WI38 (cell line): ENCODE data around the gene RET.

Experiments used
- H3K4me3 ChIP-seq: 2 replicates; pipeline ENCODE4 v1.5.1; 2011; ENCODE audit warnings: low read depth, mild to moderate bottlenecking, control low read depth, low read length
- CTCF ChIP-seq: IDR thresholded peaks from 2 replicates; pipeline ENCODE4 v1.5.1; 2012; ENCODE audit warnings: low read depth, mild to moderate bottlenecking, control low read depth, low read length

RET gene

GRCh38 chr10:43113201-43114087, 36.6 kb downstream of the RET start:
- TF ChIP-seq CTCF, result no peak
- H3K4me3 ChIP-seq, result no peak overlapping the region

DNA sequence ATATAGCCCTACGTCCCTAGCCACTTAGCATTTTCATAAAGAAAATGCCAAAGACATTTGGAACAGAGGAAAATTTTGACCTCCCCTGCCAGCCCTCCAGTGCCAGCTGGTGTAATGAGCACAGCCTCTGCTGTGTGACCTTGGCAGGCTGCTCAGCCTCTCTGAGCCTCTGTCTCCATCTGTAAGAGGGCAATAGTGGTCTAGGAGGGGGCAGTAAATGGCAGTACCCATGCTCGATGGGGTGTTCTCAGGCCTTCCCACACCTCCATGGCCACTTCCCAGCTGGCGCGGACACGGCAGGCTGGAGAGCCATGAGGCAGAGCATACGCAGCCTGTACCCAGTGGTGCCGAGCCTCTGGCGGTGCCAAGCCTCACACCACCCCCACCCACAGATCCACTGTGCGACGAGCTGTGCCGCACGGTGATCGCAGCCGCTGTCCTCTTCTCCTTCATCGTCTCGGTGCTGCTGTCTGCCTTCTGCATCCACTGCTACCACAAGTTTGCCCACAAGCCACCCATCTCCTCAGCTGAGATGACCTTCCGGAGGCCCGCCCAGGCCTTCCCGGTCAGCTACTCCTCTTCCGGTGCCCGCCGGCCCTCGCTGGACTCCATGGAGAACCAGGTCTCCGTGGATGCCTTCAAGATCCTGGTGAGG, 37.3 kb downstream of the RET start:
- no peak overlapping the region for H3K4me3 ChIP-seq
- no peak for TF ChIP-seq CTCF

DNA sequence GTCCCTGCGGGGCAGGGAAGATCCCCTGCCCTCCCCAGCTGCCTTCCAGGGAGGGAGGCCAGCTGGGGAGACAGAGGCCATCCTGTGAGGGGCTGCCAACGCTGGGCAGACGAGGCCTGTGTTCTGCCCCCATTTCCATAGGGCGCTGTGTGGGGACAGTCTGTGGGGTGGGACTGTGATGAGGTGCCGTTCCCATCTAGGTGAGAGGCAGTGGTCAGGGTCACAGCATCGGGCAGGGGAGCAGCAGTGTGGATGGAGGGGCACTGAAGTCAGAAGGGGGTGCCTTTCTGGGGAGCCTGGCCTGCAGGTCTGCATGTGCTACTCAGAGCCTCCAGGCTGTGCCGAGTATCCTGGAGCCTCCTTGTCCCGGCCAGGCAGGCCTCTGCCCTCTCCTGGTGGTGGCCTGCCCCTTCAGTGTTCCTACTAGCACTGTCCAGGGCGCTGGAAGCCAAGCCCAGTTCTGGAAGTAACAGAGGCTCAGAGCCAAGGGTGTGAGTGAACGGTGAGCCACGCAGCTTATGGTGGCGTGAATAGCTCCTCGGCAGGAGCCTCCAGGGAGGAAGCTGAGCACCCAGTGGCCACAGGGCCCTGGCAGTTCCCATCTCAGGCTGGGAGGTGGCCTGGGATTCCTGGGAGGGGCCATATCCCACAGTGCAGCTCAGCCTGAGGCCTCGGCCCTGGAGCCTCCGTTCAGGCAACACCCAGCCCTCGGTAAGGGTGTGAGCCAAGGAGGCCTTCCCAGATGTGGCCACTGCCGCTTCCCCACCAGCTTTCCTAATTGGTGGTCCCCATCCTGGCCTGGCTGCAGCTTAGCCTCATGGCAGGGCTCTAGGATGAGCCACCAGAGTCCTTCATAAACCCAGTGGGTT, 38.1 kb downstream of the RET start:
- TF ChIP-seq CTCF, result no peak
- no peak overlapping the region for H3K4me3 ChIP-seq

- no peak overlapping the region for H3K4me3 ChIP-seq
- no peak for TF ChIP-seq CTCF
Measured at GRCh38 chr10:43115881-43116595, 39.2 kb downstream of the RET start.

DNA sequence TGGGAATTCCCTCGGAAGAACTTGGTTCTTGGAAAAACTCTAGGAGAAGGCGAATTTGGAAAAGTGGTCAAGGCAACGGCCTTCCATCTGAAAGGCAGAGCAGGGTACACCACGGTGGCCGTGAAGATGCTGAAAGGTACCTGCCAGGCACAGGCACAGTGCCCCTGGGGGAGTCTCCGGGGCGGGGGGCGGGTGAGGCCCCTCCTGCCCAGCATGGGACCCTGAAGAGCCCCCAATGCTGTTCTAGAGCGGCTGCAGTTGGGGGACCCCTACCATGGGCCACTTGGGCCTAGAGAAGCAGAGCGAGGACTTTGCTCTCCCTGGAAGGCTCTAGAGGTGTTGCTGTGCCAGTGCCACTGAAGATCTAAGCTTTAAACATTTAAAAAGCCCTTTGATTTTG, 39.7 kb downstream of the RET start:
- no peak for TF ChIP-seq CTCF
- H3K4me3 ChIP-seq, result no peak overlapping the region

DNA sequence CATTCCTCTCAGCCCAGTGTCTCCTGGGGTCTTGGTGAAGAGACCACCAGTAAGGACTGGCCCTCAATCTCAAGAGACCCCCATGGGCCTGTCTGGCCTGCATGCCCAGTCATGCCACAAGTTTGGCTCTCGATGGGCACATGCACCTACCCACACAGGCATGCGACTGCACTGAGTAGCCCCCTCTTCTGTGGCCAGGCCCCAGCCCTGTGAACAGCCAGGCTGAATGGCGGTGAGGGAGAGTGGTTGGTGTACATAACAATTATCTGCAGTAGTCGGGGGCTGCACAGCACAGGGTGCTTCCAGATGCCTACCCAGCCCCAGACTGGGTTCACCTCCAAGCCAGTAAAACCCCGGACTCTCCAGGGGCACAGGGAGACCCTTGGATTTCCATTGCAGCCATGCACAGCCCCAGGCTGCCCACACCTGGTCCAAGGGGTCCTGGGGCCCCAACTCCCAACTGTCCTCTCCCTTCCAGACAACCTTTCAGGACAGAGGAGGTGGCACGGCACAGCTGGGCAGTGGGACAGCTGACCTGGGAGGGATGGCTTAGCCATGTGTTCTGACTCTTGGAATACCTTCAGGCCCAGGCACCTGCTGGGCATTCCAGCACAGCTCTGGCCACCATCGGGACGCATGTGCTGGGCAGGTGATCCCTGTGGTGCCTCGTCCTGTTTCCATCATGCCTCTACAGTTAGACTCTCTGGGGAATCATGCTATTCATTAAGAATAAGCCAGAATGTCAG, 40.3 kb downstream of the RET start:
- H3K4me3 ChIP-seq, result no peak overlapping the region
- TF ChIP-seq CTCF, result no peak
